Stimulated activated effector memory CD8-positive, alpha-beta T cell treated with anti-CD3 and anti-CD28 coated beads, Interleukin-12 subunit alpha, Interleukin-12 subunit beta, amount 100 ng/mL, for 72 hours (primary cell): ENCODE data around the gene RASAL3.
A peak's percentile ranks its signal among the peaks of the same experiment; 100 is the strongest.

ENCODE experiments used
- ATAC-seq: fragments of 150-1000 bp; cut with Tn5 transposase; 2 replicates; pipeline ENCODE4 v1.10.0; 2021
- DNase-seq, 2 donors: peaks; one replicate each; pipeline ENCODE4 v3.0.0; 2021 to 2022; ENCODE audit warnings: low spot score in 2 of 2
- H3K27ac Mint-ChIP-seq: one replicate; pipeline ENCODE4 v1.8.0; 2022; ENCODE audit warnings: mild to moderate bottlenecking, mixed read lengths
- H3K36me3 Mint-ChIP-seq: one replicate; pipeline ENCODE4 v1.8.0; 2022; ENCODE audit warnings: mild to moderate bottlenecking, mixed read lengths
- H3K4me1 Mint-ChIP-seq: one replicate; pipeline ENCODE4 v1.8.0; 2022; ENCODE audit warnings: mixed read lengths
- H3K4me3 Mint-ChIP-seq: one replicate; pipeline ENCODE4 v1.8.0; 2022; ENCODE audit warnings: mild to moderate bottlenecking, mixed read lengths
- H3K9me3 Mint-ChIP-seq: one replicate; pipeline ENCODE4 v1.8.0; 2022; ENCODE audit warnings: mixed read lengths

The RASAL3 gene

DNA sequence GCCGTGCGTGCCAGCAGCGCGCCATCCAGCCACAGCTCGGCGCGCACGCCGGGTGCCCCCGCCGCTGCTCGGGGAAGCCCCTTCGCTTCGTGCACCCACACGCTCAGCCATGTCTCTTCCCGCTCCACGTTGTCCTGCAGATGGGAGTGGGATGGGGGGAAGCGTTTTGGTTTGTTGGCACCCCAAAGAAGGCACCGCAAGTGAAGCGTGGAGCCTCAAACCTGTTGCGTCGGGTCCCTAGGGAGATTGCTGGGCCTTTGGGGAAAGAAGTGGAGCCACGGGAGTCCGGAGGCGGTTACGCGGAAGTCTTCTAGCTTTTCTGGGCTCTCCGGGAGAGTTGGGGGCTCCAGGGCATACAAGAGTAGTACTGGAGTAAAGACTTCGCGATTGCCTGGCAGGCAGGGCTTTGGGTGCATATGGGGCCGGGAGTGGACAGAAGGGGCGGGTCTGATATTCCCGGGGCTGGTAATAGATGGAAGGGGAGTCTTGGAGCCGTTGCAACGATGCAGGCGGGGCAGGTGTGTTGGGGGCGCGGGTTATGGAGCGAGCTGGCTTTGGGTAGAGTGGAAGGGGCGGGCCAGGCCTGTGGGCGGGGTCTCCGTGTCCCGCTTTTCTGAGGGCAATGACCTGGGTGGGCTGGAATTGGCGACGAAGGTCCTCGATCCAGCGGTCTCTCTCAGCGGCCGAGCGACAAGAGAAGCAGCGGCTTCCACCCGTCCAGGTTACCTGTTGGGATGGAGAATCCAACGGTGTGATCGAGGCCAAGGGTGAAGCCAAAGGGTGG is 6.5 kb downstream of the RASAL3 start:
- no peak overlapping the region for H3K27ac Mint-ChIP-seq
- no peaks in the 10 kb centered on the region for H3K9me3 Mint-ChIP-seq
- H3K4me3 Mint-ChIP-seq: no peak overlapping the region
- H3K36me3 Mint-ChIP-seq: peaks cover 95% of the 10 kb centered on the region
- peaks cover 42% of the 10 kb centered on the region for H3K4me1 Mint-ChIP-seq
- ATAC-seq (no peak), DNase-seq (no peak)

- Mint-ChIP-seq H3K36me3 (peaks cover 95% of the 10 kb centered on the region), H3K9me3 (no peaks in the 10 kb centered on the region), H3K27ac (peak overlapping the region; percentile 55), H3K4me1 (peaks cover 38% of the 10 kb centered on the region), H3K4me3 (no peak overlapping the region)
- peak; percentile 49 for ATAC-seq
- DNase-seq: no peak
These were observed 7.3 kb downstream of the RASAL3 start for GRCh38 chr19:15456871-15457700.

DNA sequence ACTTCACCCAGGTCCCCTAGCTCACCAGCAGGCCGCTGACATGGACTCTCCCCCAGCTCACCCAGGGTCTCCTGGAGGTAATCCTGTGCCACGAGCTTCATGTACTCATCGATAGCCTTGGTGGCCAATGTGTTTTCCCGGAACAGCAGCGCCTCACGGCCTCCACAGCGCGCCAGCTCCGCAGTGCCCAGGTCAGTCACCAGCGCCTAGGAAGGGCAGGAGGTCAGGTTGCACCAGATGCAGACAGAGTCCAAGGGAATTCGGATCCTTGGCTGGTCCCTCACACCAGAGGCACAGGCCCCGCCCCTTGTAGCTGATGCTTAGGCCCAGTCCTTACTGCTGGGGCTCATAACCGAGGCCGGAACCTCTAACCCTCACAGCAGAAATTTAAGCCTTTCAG is 7.9 kb downstream of the RASAL3 start:
- Mint-ChIP-seq H3K4me1 (peaks cover 38% of the 10 kb centered on the region), H3K27ac (peak overlapping the region; percentile 55), H3K9me3 (no peaks in the 10 kb centered on the region), H3K4me3 (no peak overlapping the region), H3K36me3 (peaks cover 95% of the 10 kb centered on the region)
- DNase-seq: no peak
- no peak for ATAC-seq

- ATAC-seq: no peak
- H3K36me3 Mint-ChIP-seq: peaks cover 95% of the 10 kb centered on the region
- H3K9me3 Mint-ChIP-seq: no peaks in the 10 kb centered on the region
- H3K4me1 Mint-ChIP-seq: peaks cover 40% of the 10 kb centered on the region
- no peak for DNase-seq
- no peak overlapping the region for H3K4me3 Mint-ChIP-seq
- H3K27ac Mint-ChIP-seq: peak overlapping the region; percentile 55
These were observed 8.3 kb downstream of the RASAL3 start for GRCh38 chr19:15455996-15456395.

DNA sequence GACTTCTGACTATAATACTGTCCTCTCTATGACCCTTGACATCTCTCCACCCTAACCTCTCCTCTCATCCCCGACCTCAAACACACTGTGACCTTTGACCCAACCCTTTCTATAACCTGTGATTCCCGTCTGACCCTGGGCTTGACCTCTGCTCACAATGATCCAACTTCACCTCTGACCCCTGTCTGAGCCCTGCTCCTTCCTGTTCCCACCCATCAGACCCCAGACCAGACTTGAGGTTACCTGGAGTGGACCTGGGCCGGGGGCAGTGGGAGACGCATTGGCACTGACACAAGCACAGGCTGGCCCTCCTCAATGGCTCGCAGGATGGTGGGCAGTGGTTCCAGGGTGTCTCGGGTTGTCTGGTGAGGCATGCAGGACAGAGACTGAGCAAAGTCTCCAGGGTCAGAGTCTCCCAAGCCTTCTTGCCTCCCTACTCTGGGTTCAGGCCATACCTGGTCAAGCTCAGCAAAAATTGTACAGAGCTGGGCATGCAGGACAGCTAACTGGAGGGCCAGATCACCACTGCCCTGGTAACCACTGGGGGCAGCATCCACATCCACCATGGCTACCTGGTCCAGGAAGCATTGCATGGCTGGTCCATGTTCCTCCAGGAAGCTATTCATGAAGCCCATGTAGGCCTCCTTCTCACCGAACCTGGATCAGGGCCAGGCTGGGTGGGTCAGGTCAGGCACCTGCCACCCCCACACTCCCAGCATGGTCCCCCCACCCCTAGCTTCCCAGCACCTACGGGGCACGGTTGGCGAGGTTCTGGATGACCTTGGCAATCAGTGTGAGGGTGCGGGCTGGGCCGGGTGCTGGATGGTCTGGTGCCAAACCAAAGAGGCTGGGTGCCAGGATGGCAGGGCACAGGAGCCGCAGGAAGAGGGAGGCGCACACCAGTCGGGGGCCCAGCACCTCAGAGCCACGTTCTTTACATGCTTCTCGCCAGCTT is 10.2 kb downstream of the RASAL3 start:
- no peak for DNase-seq
- no peak for ATAC-seq
- Mint-ChIP-seq H3K4me3 (no peak overlapping the region), H3K9me3 (no peaks in the 10 kb centered on the region), H3K27ac (peak overlapping the region; percentile 55), H3K4me1 (peaks cover 45% of the 10 kb centered on the region), H3K36me3 (peaks cover 88% of the 10 kb centered on the region)

GRCh38 chr19:15453091-15453578 is 11.2 kb downstream of the RASAL3 start:
- peaks cover 53% of the 10 kb centered on the region for H3K4me1 Mint-ChIP-seq
- no peak overlapping the region for H3K4me3 Mint-ChIP-seq
- ATAC-seq: no peak
- H3K9me3 Mint-ChIP-seq: no peaks in the 10 kb centered on the region
- H3K36me3 Mint-ChIP-seq: peaks cover 87% of the 10 kb centered on the region
- DNase-seq: no peak
- H3K27ac Mint-ChIP-seq: no peak overlapping the region

DNA sequence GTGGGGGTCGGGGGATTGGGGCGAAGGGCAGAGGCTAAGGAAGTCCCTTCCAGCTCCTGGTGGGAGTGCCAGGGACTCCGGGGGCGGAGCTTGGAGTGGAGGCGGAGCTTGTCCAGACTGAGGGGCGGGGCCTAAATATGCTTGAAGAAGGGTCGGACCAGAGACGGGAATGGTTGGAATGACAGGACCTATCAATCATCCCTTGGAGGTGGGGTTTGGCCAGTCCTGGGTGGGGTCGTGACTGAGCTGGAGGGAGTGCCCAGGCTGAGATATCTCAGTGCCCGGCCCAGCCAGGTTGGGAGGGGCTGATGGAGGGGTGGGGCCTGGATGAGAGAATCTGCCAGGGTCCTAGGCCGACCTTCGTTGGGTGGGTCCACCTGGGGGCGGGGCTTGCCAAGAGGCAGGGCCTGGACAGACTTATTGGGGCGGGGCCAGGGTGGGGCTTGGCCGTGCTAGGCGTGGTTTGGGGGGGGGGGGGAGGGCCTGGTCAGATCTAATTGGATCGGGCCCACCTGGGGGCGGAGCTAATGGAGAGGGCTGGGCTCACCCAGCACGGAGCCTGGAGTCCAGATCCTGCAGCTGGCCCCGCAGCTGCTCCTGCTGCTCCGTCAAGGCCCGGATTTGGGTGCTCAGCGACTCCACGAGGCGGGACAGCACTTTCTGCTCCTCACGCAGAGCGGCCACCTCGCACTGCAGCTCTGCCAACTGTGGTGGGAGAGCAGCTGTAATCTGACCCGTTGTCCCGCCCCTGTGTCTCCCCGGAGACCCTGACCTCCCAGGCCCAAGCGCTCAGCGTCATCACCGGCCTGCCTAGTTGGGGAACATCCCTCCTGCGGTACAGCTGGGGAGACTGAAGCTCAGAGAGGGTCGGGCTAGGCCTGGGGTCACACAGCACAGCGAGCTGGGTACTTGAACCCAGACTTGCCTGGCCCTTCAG is 12.0 kb downstream of the RASAL3 start:
- H3K4me1 Mint-ChIP-seq: peaks cover 55% of the 10 kb centered on the region

GRCh38 chr19:15450528-15450890 is 13.8 kb downstream of the RASAL3 start:
- no peak for DNase-seq
- peaks cover 75% of the 10 kb centered on the region for H3K36me3 Mint-ChIP-seq
- no peak for ATAC-seq
- peak overlapping the region; percentile 59 for H3K4me3 Mint-ChIP-seq
- no peaks in the 10 kb centered on the region for H3K9me3 Mint-ChIP-seq
- H3K4me1 Mint-ChIP-seq: peaks cover 59% of the 10 kb centered on the region
- H3K27ac Mint-ChIP-seq: peak overlapping the region; percentile 78

More for the DNA sequence above, 12.0 kb downstream of the RASAL3 start:
- H3K27ac Mint-ChIP-seq: no peak overlapping the region
- ATAC-seq (no peak), DNase-seq (no peak)
- no peak overlapping the region for H3K4me3 Mint-ChIP-seq
- H3K9me3 Mint-ChIP-seq: no peaks in the 10 kb centered on the region
- peaks cover 85% of the 10 kb centered on the region for H3K36me3 Mint-ChIP-seq

- peaks cover 52% of the 10 kb centered on the region for H3K4me1 Mint-ChIP-seq
- DNase-seq (peak; percentile 74 to 90), ATAC-seq (peak; percentile 70)
- H3K36me3 Mint-ChIP-seq: peaks cover 69% of the 10 kb centered on the region
- H3K9me3 Mint-ChIP-seq: no peaks in the 10 kb centered on the region
- peak within 1 kb of the TSS; percentile 78 for H3K27ac Mint-ChIP-seq
- H3K4me3 Mint-ChIP-seq: peak within 1 kb of the TSS; percentile 59
These were observed 14.5 kb downstream of the RASAL3 start, which contains the start of gene WIZ for GRCh38 chr19:15449620-15450527. TSS of gene WIZ (minus strand) at chr19:15449956. CDS start at chr19:15448307, 1,649 bp downstream.

DNA sequence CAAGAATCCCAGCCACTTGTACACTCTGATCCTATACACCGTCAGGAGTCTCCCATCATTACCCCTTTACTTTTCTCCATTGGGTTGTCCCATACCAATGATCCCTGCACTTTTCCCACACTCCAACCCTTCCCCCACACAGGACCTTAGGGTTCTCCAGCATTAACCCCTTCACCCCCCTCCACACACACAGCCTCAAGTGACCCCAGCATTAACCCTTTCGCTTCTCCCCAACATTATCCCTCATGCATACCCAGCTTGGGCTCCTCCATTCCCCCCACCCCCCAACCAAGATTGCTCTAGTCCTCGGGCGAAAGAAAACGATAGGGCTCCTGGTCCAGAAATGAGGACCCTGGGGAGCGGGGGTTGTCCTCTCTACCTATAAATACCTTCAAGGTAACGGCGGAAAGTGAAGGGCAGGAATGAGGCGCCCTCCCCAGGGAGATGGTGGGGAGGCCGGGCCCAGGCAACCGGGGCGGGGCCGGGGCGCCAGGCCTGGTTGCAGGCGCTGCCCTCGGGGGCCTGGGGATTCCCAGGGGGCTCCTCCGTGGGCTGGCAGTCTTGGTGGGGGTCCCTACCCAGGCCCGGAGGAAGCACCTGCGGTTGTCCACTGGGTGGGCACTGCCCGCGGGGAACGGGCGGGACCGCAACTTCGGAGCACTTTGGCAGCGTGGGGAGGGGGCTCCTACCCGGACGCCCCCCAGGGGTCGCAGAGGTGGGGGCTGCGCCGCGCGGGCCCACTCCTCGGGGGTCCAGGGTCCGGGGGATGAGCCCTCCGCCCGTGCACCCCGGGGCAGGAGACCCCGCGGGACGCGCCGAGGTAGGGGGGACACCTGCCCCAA is 15.3 kb downstream of the RASAL3 start:
- peak overlapping the region; percentile 58 for H3K27ac Mint-ChIP-seq
- H3K4me3 Mint-ChIP-seq: peak overlapping the region; percentile 42
- ATAC-seq: no peak
- no peaks in the 10 kb centered on the region for H3K9me3 Mint-ChIP-seq
- DNase-seq: no peak
- H3K4me1 Mint-ChIP-seq: peaks cover 44% of the 10 kb centered on the region
- peaks cover 60% of the 10 kb centered on the region for H3K36me3 Mint-ChIP-seq

GRCh38 chr19:15448044-15448777 is 16.1 kb downstream of the RASAL3 start:
- Mint-ChIP-seq H3K27ac (peak overlapping the region; percentile 58), H3K9me3 (no peaks in the 10 kb centered on the region)
- ATAC-seq: no peak

DNA sequence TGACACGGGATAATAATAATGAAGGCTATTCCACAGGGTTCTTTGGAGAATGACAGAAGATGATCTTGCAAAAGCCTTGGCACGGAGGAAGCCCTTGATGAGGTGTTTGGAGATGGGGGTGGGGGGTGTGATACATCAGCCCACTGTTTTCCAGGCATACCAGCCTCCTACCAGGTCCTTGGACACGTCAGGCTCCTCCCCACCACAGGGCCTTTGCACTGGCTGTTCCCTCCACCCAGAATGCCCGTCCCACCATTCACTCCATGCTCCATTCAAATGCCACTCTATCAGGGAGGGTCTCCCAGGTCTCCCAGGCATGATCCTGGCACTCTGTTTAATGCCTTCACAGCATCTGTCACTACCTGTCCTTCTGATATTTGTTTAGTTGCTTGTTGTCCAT is 17.3 kb downstream of the RASAL3 start:
- H3K27ac Mint-ChIP-seq: no peak overlapping the region
- H3K4me3 Mint-ChIP-seq: no peak overlapping the region
- peaks cover 35% of the 10 kb centered on the region for H3K4me1 Mint-ChIP-seq
- peaks cover 41% of the 10 kb centered on the region for H3K36me3 Mint-ChIP-seq
- no peak for ATAC-seq
- no peak for DNase-seq
- H3K9me3 Mint-ChIP-seq: no peaks in the 10 kb centered on the region

More at GRCh38 chr19:15448044-15448777, 16.1 kb downstream of the RASAL3 start:
- peaks cover 52% of the 10 kb centered on the region for H3K36me3 Mint-ChIP-seq
- peak overlapping the region; percentile 42 for H3K4me3 Mint-ChIP-seq
- DNase-seq: no peak
- peaks cover 38% of the 10 kb centered on the region for H3K4me1 Mint-ChIP-seq
